ENCODE results near the gene CACNA1H. TPM values are rescaled to one million over a fixed set of nuclear protein-coding genes. Genes with fewer than 3 reads are reported as not detected.

The CACNA1H gene
- total and polyA plus RNA-seq, 9 of the 15 experiments (the other 6 are each of a cell fraction or from before 2014, with no cell fraction given): 0.10 to 0.18 TPM; not detected in 7

DNA sequence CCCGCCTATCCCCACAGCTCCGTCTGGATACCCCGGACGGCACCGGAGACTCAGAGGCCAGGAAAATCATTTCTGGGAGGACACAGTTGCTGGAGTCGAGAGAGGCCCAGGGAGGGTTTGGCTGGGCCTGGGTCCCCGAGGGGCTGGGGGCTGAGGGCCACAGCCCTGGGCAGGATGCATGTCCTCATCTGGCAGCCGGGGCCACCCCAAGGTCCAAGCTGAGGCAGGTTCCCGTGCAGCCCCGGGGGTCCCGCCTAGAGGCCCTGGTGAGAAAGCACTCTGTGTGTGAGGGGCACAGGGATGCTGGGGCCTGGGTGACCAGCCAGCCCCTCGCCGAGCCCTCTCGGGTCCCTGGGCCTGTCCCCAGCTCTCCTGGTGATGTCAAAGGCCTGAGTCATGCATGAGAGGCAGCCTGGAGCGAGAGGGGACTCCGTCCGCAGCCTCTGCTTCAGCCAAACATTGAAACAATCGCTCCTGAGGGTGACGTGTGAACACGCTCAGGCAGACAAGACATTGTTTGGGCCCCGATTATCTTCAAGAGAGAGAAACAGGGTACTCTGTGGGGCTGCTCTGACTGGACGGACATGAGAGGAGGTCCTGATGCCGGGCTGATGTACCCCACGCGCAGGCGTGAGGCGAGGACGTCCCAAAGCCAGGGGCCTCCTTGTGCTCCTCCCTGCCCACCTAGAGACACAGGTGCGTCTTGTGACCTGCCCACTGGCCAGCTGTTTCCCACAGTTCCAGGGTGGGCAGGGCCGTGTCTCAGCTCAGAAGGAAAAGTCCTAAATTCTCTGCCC is 31.1 kb upstream of the CACNA1H start (continued):
- TF ChIP-seq, protein P1, sequence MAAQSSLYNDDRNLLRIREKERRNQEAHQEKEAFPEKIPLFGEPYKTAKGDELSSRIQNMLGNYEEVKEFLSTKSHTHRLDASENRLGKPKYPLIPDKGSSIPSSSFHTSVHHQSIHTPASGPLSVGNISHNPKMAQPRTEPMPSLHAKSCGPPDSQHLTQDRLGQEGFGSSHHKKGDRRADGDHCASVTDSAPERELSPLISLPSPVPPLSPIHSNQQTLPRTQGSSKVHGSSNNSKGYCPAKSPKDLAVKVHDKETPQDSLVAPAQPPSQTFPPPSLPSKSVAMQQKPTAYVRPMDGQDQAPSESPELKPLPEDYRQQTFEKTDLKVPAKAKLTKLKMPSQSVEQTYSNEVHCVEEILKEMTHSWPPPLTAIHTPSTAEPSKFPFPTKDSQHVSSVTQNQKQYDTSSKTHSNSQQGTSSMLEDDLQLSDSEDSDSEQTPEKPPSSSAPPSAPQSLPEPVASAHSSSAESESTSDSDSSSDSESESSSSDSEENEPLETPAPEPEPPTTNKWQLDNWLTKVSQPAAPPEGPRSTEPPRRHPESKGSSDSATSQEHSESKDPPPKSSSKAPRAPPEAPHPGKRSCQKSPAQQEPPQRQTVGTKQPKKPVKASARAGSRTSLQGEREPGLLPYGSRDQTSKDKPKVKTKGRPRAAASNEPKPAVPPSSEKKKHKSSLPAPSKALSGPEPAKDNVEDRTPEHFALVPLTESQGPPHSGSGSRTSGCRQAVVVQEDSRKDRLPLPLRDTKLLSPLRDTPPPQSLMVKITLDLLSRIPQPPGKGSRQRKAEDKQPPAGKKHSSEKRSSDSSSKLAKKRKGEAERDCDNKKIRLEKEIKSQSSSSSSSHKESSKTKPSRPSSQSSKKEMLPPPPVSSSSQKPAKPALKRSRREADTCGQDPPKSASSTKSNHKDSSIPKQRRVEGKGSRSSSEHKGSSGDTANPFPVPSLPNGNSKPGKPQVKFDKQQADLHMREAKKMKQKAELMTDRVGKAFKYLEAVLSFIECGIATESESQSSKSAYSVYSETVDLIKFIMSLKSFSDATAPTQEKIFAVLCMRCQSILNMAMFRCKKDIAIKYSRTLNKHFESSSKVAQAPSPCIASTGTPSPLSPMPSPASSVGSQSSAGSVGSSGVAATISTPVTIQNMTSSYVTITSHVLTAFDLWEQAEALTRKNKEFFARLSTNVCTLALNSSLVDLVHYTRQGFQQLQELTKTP (IDR thresholded peaks at IDR 0.05; ENCODE audit: low read depth in 1 of 2, partially characterized antibody in 2 of 2): no peak
- TF ChIP-seq HDAC1 (IDR thresholded peaks at IDR 0.05): no peak
- no peak for TF ChIP-seq POLR2A (conservative IDR thresholded peaks at IDR 0.05)
- TF ChIP-seq SMAD3 (CRISPR knock-in tag; conservative IDR thresholded peaks at IDR 0.05): no peak
- no peak for TF ChIP-seq NR2C2 (CRISPR knock-in tag; IDR thresholded peaks at IDR 0.05)
- no peak for TF ChIP-seq NR2C2 (tag; IDR thresholded peaks at IDR 0.05)
- TF ChIP-seq STAT5B (CRISPR knock-in tag; IDR thresholded peaks at IDR 0.05): no peak
- TF ChIP-seq, protein P2, sequence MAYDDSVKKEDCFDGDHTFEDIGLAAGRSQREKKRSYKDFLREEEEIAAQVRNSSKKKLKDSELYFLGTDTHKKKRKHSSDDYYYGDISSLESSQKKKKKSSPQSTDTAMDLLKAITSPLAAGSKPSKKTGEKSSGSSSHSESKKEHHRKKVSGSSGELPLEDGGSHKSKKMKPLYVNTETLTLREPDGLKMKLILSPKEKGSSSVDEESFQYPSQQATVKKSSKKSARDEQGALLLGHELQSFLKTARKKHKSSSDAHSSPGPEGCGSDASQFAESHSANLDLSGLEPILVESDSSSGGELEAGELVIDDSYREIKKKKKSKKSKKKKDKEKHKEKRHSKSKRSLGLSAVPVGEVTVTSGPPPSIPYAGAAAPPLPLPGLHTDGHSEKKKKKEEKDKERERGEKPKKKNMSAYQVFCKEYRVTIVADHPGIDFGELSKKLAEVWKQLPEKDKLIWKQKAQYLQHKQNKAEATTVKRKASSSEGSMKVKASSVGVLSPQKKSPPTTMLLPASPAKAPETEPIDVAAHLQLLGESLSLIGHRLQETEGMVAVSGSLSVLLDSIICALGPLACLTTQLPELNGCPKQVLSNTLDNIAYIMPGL (CRISPR knock-in tag; IDR thresholded peaks at IDR 0.05): no peak

Measured in K562 (cell line).